A549 (cell line): ENCODE results near the gene C3orf22. TPM values are rescaled to one million over a fixed set of nuclear protein-coding genes. Genes with fewer than 3 reads are reported as not detected.

ENCODE experiments used
- ATAC-seq, 2 experiments: fragments of 200-7000 bp in 1 of 2; fragments of >200 bp in 1 of 2; cut with Nextera tagmentation in 1 of 2; cut with Tn5 transposase in 1 of 2; 3 replicates each; pipeline versions ENCODE4 v1.8.0 to v1.9.1; 2018 to 2020; ENCODE audit warnings: mild to moderate bottlenecking in 1 of 2, moderate library complexity in 1 of 2
- CTCF ChIA-PET: fragments of 300-600 bp; sonication (Branson Sonifier 250); formaldehyde crosslinking; extraction: SDS; loops from one replicate; lab custom pipeline; 2021; ENCODE audit warnings: antibody characterized with exemption, inconsistent platforms; lab: Yijun Ruan, JAX
- POLR2A ChIA-PET: fragments of 350-600 bp; formaldehyde crosslinking; extraction: SDS; loops from one replicate; lab custom pipeline; 2021; ENCODE audit warnings: antibody characterized with exemption, inconsistent platforms; lab: Yijun Ruan, JAX
- DNase-seq, 2 experiments: peaks; one replicate each; pipeline versions ENCODE4 v3.0.0 to v3.0.0-alpha.2; 2011 to 2016; ENCODE audit warnings: low read depth in 1 of 2, low spot score in 1 of 2
- FAIRE-seq: peaks from 2 replicates; lab custom pipeline; 2011; peaks lifted over from hg19 to GRCh38; lab: Jason Lieb, UNC
- H3K27ac ChIP-seq, 2 experiments: fragments of >200 bp; sonication (Bioruptor Twin); formaldehyde crosslinking; 3 replicates each; pipeline ENCODE4 v1.5.1; 2016 to 2017
- H3K4me1 ChIP-seq: fragments of >200 bp; sonication (Bioruptor Twin); formaldehyde crosslinking; 3 replicates; pipeline ENCODE4 v1.6.1; 2016
- H3K4me2 ChIP-seq: fragments of >200 bp; sonication (Bioruptor Twin); formaldehyde crosslinking; 3 replicates; pipeline ENCODE4 v1.6.1; 2016
- H3K4me3 ChIP-seq: fragments of >200 bp; sonication (Bioruptor Twin); formaldehyde crosslinking; 3 replicates; pipeline ENCODE4 v1.5.1; 2016
- H3K9me3 ChIP-seq: fragments of >200 bp; sonication (Bioruptor Twin); formaldehyde crosslinking; 3 replicates; pipeline ENCODE4 v1.6.1; 2016
- ATOH8 ChIP-seq: fragments of 250-450 bp; sonication (Bioruptor Pico); IDR thresholded peaks from 2 replicates; pipeline ENCODE4 v1.5.0; 2020; ENCODE audit warnings: low read depth, mild to moderate bottlenecking, moderate library complexity
- BCL3 ChIP-seq: fragments of >200 bp; sonication (Bioruptor Twin); formaldehyde crosslinking; IDR thresholded peaks from 3 replicates; pipeline ENCODE4 v1.6.1; 2016
- BHLHE40 ChIP-seq: IDR thresholded peaks from 2 replicates; pipeline ENCODE4 v1.6.1; 2012; ENCODE audit warnings: low read depth, low read length, inconsistent platforms
- CEBPB ChIP-seq, 2 experiments: fragments of >200 bp in 1 of 2; sonication (Bioruptor Twin) in 1 of 2; formaldehyde crosslinking in 1 of 2; IDR thresholded peaks; 2 replicates each; pipeline ENCODE4 v1.6.1; 2012 to 2016
- CHD2 ChIP-seq: fragments of 150-350 bp; IDR thresholded peaks from 2 replicates; pipeline ENCODE4 v1.6.1; 2014; ENCODE audit warnings: low read length; ENCODE audit not compliant: partially characterized antibody
- CHD4 ChIP-seq: fragments of 200-600 bp; sonication (generic); IDR thresholded peaks from 2 replicates; pipeline ENCODE4 v1.6.1; 2016; ENCODE audit warnings: antibody characterized with exemption, mild to moderate bottlenecking, borderline replicate concordance
- EHF ChIP-seq: fragments of 250-450 bp; sonication (Bioruptor Pico); IDR thresholded peaks from 2 replicates; pipeline ENCODE4 v1.5.0; 2020; ENCODE audit warnings: mild to moderate bottlenecking
- EHMT2 ChIP-seq: fragments of 200-600 bp; sonication (generic); IDR thresholded peaks from 2 replicates; pipeline ENCODE4 v1.6.1; 2016; ENCODE audit warnings: antibody characterized with exemption, low read depth, mild to moderate bottlenecking, moderate library complexity
- ELK1 ChIP-seq: fragments of 150-350 bp; IDR thresholded peaks from 2 replicates; pipeline ENCODE4 v1.6.1; 2014; ENCODE audit warnings: low read depth, mild to moderate bottlenecking, low read length
- EP300 ChIP-seq, 2 experiments: fragments of >200 bp; sonication (Bioruptor Twin); formaldehyde crosslinking; IDR thresholded peaks; 2 replicates in 1 of 2; 3 replicates in 1 of 2; pipeline ENCODE4 v1.6.1; 2016 to 2017
- FOSL2 ChIP-seq, 2 experiments: fragments of 450-650 bp in 1 of 2; fragments of >200 bp in 1 of 2; sonication (Bioruptor Twin) in 1 of 2; formaldehyde crosslinking; IDR thresholded peaks; 2 replicates each; pipeline versions ENCODE4 v1.5.0 to v1.6.1; 2016 to 2020; ENCODE audit warnings: mild to moderate bottlenecking in 1 of 2, moderate library complexity in 1 of 2
- JUNB ChIP-seq: fragments of >200 bp; sonication (Bioruptor Twin); formaldehyde crosslinking; IDR thresholded peaks from 2 replicates; pipeline ENCODE4 v1.6.1; 2016
- MAFK ChIP-seq: fragments of 450-650 bp; IDR thresholded peaks from 2 replicates; pipeline ENCODE4 v1.6.1; 2014; ENCODE audit not compliant: partially characterized antibody
- NFE2L2 ChIP-seq: fragments of 150-350 bp; conservative IDR thresholded peaks from 2 replicates; pipeline ENCODE4 v1.6.1; 2014; ENCODE audit warnings: low read length
- NPAS2 ChIP-seq: fragments of 250-450 bp; sonication (Bioruptor Pico); IDR thresholded peaks from 2 replicates; pipeline ENCODE4 v1.8.0; 2022; ENCODE audit warnings: mild to moderate bottlenecking, moderate library complexity, borderline replicate concordance
- PHF8 ChIP-seq: fragments of 200-600 bp; sonication (generic); IDR thresholded peaks from 2 replicates; pipeline ENCODE4 v1.6.1; 2016; ENCODE audit warnings: low read depth, mild to moderate bottlenecking, antibody characterized with exemption, moderate library complexity, borderline replicate concordance
- RAD21 ChIP-seq, 2 experiments: fragments of >200 bp in 1 of 2; sonication (Bioruptor Twin) in 1 of 2; formaldehyde crosslinking in 1 of 2; IDR thresholded peaks in 1 of 2; conservative IDR thresholded peaks in 1 of 2; 2 replicates in 1 of 2; 3 replicates in 1 of 2; pipeline ENCODE4 v1.6.1; 2012 to 2018; ENCODE audit warnings: inconsistent platforms in 1 of 2
- RARB ChIP-seq: fragments of 250-450 bp; sonication (Bioruptor Pico); IDR thresholded peaks from 2 replicates; pipeline ENCODE4 v1.8.0; 2021; ENCODE audit warnings: mild to moderate bottlenecking, moderate library complexity
- USF2 ChIP-seq: fragments of 450-650 bp; IDR thresholded peaks from 2 replicates; pipeline ENCODE4 v1.6.1; 2014; ENCODE audit warnings: antibody characterized with exemption
- ZC3H11A ChIP-seq: fragments of 450-650 bp; IDR thresholded peaks from 2 replicates; pipeline ENCODE4 v1.6.1; 2014; ENCODE audit warnings: antibody characterized with exemption, mild to moderate bottlenecking
- ZFP36 ChIP-seq: fragments of 450-650 bp; IDR thresholded peaks from 2 replicates; pipeline ENCODE4 v1.6.1; 2014; ENCODE audit warnings: borderline replicate concordance; ENCODE audit not compliant: partially characterized antibody
- ZNF302 ChIP-seq: fragments of 250-450 bp; sonication (Bioruptor Pico); IDR thresholded peaks from 2 replicates; pipeline ENCODE4 v1.9.0; 2021; ENCODE audit warnings: inconsistent platforms, mild to moderate bottlenecking, moderate library complexity
- ZSCAN20 ChIP-seq: fragments of 250-450 bp; sonication (Bioruptor Pico); IDR thresholded peaks from 2 replicates; pipeline ENCODE4 v1.8.0; 2022; ENCODE audit warnings: mild to moderate bottlenecking, moderate library complexity
- WGBS: methylation state at CpG from one replicate; pipeline ENCODE4 v1.1.6; 2017; ENCODE audit errors: missing lambda C conversion rate; 5-methylcytosine and 5-hydroxymethylcytosine counted together
- polyA plus RNA-seq, 4 experiments: library from polyadenylated mRNA; depleted of rRNA in 3 of 4; stranded (reverse); fragments of >200 nt; fragmentation: RNase III in 1 of 4; extraction: RNeasy Plus Mini Kit Qiagen cat#74134 plus additional on column Dnase treatment in 1 of 4; gene quantifications; 2 replicates in 3 of 4; 3 replicates in 1 of 4; pipeline ENCODE4 v1.2.3, GENCODE V29; 2011 to 2017
- TF ChIP-seq, protein P1 (sequence below): IDR thresholded peaks from 2 replicates; pipeline ENCODE4 v1.6.1; 2012

Gene C3orf22
- polyA plus RNA-seq, 2 of the 4 experiments (the other 2 are of a cell fraction) = not detected

DNA sequence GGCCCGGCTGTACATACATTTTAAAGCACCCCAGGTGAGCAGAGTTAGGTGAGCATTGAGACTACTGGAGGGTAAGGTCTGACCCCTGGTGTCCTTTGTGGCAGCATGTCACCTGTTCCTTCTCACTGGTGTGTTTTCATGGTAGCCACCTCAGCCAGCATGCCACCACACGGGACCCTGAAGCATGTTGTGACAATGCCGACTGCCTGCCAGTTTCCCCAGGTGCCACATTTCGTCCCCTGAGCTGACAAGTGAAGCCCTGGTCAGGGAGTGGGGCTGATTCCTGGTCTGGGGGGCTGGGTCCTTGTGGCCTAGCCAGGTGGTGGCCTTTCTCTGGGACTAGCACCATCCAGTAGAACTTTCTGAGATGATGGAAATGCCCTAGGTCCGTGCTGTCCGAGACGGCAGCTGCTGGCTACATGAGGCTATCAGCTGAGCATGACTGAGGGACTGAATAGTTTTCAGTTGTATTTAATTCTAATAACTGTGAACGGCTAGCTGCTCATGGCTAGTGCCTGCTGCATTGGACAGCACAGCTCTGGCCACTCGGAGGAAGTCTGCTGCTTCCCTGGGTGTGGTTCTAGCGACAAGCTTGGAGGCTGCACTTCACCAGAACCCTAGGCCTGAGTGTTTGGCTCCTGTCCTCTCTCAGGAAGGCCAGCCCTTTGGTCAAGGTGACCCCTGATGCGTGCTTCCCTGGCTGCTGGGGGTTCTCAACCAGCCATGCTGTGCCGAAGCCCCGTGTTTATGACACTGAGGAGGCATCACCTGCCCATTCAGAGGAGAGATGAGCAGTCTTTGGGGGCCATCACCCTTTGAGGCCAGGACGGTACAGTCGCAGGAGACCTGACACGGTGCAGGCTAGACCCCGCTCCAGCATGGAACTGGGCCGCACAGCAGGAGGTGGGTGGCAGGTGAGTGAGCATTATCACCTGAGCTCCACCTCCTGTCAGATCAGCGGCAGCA, 3.9 kb downstream of the C3orf22 start:
- FAIRE-seq (no peak), ATAC-seq (no peak), DNase-seq (no peak)
- no peak overlapping the region for H3K4me3 ChIP-seq
- H3K4me1 ChIP-seq = no peaks in the 10 kb centered on the region
- POLR2A ChIA-PET = no interaction called here
- TF ChIP-seq CHD2 (no peak), RAD21 (conservative IDR thresholded peaks at IDR 0.05 in 1 of 2, IDR thresholded peaks at IDR 0.05 in 1 of 2) (no peak), JUNB (no peak), ZFP36 (no peak), MAFK (no peak), BHLHE40 (no peak), ZC3H11A (no peak), EHF (no peak), ELK1 (no peak), NPAS2 (no peak), RARB (CRISPR knock-in tag) (no peak), ZSCAN20 (CRISPR knock-in tag) (no peak)
- TF ChIP-seq, all 56 proteins: peak for 0
- H3K27ac ChIP-seq = no peak overlapping the region
- no peak overlapping the region for H3K4me2 ChIP-seq
- WGBS = 82% methylated on average over 6 of the region's 19 CpGs
- no peaks in the 10 kb centered on the region for H3K9me3 ChIP-seq
- CTCF ChIA-PET = interaction anchor here (1.3 kb wide), 1 partner anchor 32 kb away, joined by 3 read pairs; no protein-coding TSS in a partner anchor

GRCh38 chr3:126553284-126554084, 5.2 kb downstream of the C3orf22 start:
- Histone ChIP-seq H3K4me1 (no peaks in the 10 kb centered on the region), H3K9me3 (no peaks in the 10 kb centered on the region), H3K4me2 (no peak overlapping the region), H3K4me3 (no peak overlapping the region), H3K27ac (no peak overlapping the region)
- FAIRE-seq (no peak), DNase-seq (no peak), ATAC-seq (no peak)
- ChIA-PET CTCF (no interaction called here), POLR2A (no interaction called here)
- no peak for TF ChIP-seq NPAS2
- TF ChIP-seq CEBPB (IDR thresholded peaks at IDR 0.05) = no peak
- no peak for TF ChIP-seq FOSL2 (IDR thresholded peaks at IDR 0.05)
- no peak for TF ChIP-seq FOSL2 (CRISPR knock-in tag; IDR thresholded peaks at IDR 0.05)
- TF ChIP-seq ZFP36 = no peak
- TF ChIP-seq NFE2L2 = no peak
- TF ChIP-seq EP300 (IDR thresholded peaks at IDR 0.05) = no peak
- no peak for TF ChIP-seq ZNF302 (CRISPR knock-in tag)
- no peak for TF ChIP-seq PHF8
- no peak for TF ChIP-seq EHMT2
- TF ChIP-seq JUNB = no peak
- no peak for TF ChIP-seq EHF
- TF ChIP-seq ATOH8 (CRISPR knock-in tag) = no peak
- TF ChIP-seq, protein P1, sequence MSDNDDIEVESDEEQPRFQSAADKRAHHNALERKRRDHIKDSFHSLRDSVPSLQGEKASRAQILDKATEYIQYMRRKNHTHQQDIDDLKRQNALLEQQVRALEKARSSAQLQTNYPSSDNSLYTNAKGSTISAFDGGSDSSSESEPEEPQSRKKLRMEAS = no peak
- TF ChIP-seq ZSCAN20 (CRISPR knock-in tag) = no peak
- TF ChIP-seq BCL3 = no peak
- TF ChIP-seq CHD4 = no peak
- TF ChIP-seq USF2 = no peak
- no peak for TF ChIP-seq ELK1
- WGBS = 73% methylated on average over 17 of the region's 19 CpGs
